IPS-15b (cell line): ENCODE measurements around the gene DIRAS1.
"Not testable (repeated sequence)": the region's sequence is repeated elsewhere in the genome, so short reads cannot be mapped to it uniquely, and the experiment has no call there.

Experiments used
- H3K27me3 ChIP-seq: one replicate; pipeline ENCODE4 v1.6.1; 2013; ENCODE audit warnings: low read length; ENCODE audit not compliant: control insufficient read depth, insufficient read depth
- H3K36me3 ChIP-seq: one replicate; pipeline ENCODE4 v1.6.1; 2013; ENCODE audit warnings: low read length; ENCODE audit not compliant: control insufficient read depth, insufficient read depth
- H3K4me1 ChIP-seq: one replicate; pipeline ENCODE4 v1.6.1; 2013; ENCODE audit warnings: mild to moderate bottlenecking, low read length; ENCODE audit not compliant: control insufficient read depth, insufficient read depth
- H3K4me3 ChIP-seq: one replicate; pipeline ENCODE4 v1.5.1; 2013; ENCODE audit warnings: low read depth, low read length
- H3K9ac ChIP-seq: one replicate; pipeline ENCODE4 v1.6.1; 2013; ENCODE audit warnings: low read depth, mild to moderate bottlenecking, low read length
- H3K9me3 ChIP-seq: one replicate; pipeline ENCODE4 v1.6.1; 2013; ENCODE audit warnings: mild to moderate bottlenecking, low read length; ENCODE audit not compliant: control insufficient read depth, insufficient read depth

DIRAS1 gene

DNA sequence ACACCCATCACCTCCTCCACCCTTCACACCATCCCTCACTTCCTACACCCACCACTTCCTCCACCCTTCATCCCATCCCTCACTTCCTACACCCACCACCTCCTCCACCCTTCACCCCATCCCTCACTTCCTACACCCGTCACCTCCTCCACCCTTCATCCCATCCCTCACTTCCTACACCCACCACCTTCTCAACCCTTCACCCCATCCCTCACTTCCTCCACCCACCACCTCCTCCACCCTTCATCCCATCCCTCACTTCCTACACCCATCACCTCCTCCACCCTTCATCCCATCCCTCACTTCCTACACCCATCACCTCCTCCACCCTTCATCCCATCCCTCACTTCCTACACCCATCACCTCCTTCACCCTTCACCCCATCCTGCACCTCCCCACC is 7.1 kb downstream of the DIRAS1 start:
- H3K27me3 ChIP-seq, H3K9ac ChIP-seq, H3K4me1 ChIP-seq, H3K36me3 ChIP-seq, H3K9me3 ChIP-seq, H3K4me3 ChIP-seq: not testable (repeated sequence)

GRCh38 chr19:2713170-2713569 is 8.0 kb downstream of the DIRAS1 start:
- H3K27me3 ChIP-seq, H3K36me3 ChIP-seq, H3K4me3 ChIP-seq, H3K9ac ChIP-seq, H3K4me1 ChIP-seq, H3K9me3 ChIP-seq: not testable (repeated sequence)

GRCh38 chr19:2711875-2712205 is 9.3 kb downstream of the DIRAS1 start:
- Histone ChIP-seq H3K27me3 (no peaks in the 10 kb centered on the region), H3K36me3 (peaks cover 4% of the 10 kb centered on the region), H3K4me3 (no peak overlapping the region), H3K4me1 (no peaks in the 10 kb centered on the region), H3K9ac (no peak overlapping the region), H3K9me3 (peaks cover 5% of the 10 kb centered on the region)

GRCh38 chr19:2711172-2711874 is 9.8 kb downstream of the DIRAS1 start:
- H3K36me3 ChIP-seq = peaks cover 3% of the 10 kb centered on the region
- H3K4me1 ChIP-seq = no peaks in the 10 kb centered on the region
- H3K9me3 ChIP-seq = peaks cover 5% of the 10 kb centered on the region
- H3K4me3 ChIP-seq = no peak overlapping the region
- no peak overlapping the region for H3K9ac ChIP-seq
- no peaks in the 10 kb centered on the region for H3K27me3 ChIP-seq

DNA sequence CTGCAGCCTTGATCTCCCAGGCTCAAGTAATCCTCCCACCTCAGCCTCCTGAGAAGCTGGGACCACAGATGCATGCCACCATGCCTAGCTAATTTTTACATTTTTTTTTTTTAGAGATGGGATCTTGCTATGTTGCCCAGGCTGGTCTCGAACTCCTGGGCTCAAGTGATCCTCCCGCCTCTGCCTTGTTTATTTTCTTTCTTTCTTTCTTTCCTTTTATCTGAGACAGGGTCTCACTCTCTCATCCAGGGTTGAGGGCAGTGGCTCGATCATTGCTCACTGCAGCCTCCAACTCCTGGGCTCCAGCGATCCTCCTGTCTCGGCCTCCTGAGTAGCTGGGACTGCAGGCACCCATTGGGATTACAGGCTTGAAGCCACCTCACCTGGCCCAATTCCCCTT is 14.9 kb downstream of the DIRAS1 start:
- H3K9ac ChIP-seq = no peak overlapping the region
- H3K27me3 ChIP-seq = peaks cover 6% of the 10 kb centered on the region
- H3K9me3 ChIP-seq = no peaks in the 10 kb centered on the region
- H3K4me3 ChIP-seq = no peak overlapping the region
- no peaks in the 10 kb centered on the region for H3K36me3 ChIP-seq
- no peaks in the 10 kb centered on the region for H3K4me1 ChIP-seq

DNA sequence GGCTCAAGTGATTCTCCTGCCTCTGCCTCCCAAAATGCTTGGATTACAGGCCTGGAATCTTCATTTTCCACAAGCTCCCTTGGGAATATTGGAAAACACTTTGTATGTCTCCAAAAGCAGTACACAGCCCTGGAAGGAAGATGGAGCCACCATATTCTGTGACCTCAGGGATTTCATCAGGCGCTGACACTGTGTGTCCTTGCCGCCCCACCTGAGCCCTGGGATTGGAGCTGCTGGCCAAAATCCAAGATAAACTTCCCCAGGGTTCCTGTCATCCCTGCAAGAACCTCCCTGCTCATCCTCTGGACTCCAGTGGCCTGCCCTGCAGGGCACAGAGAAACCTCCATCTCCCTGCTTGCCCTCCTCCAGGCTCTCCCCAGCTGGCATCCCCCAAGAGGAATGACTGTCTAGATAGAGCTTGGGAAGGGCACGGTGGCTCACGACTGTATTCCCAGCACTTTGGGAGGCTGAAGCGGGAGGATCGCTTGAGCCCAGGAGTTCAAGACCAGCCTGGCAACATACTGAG is 17.4 kb downstream of the DIRAS1 start:
- Histone ChIP-seq H3K4me1 (peaks cover 9% of the 10 kb centered on the region), H3K27me3 (peaks cover 16% of the 10 kb centered on the region), H3K36me3 (no peaks in the 10 kb centered on the region), H3K9me3 (no peaks in the 10 kb centered on the region), H3K4me3 (no peak overlapping the region), H3K9ac (no peak overlapping the region)

DNA sequence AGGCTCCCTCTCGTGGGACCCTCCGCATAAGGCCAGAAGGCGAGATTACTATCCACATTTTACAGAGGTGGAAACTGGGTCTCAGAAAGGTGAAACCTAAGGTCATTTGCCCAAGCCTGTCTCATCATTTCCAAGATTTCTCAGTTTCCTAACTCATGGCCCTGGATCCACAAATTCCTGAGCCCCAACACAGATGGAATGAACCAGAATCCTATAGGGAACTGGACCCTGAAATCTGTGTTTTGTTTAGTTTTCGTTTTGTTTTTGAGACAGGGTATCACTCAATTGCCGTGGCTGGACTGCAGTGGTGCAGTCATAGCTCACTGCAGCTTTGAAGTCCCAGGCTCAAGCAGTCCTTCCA is 18.1 kb downstream of the DIRAS1 start:
- no peak overlapping the region for H3K9ac ChIP-seq
- H3K4me3 ChIP-seq = no peak overlapping the region
- no peaks in the 10 kb centered on the region for H3K9me3 ChIP-seq
- H3K36me3 ChIP-seq = no peaks in the 10 kb centered on the region
- H3K27me3 ChIP-seq = peaks cover 16% of the 10 kb centered on the region
- H3K4me1 ChIP-seq = peaks cover 9% of the 10 kb centered on the region

GRCh38 chr19:2702170-2703076 is 18.7 kb downstream of the DIRAS1 start, which contains the start of gene GNG7:
GNG7 (minus strand) TSS chr19:2702694; CDS start chr19:2520688, 182,006 bp downstream.
- Histone ChIP-seq H3K9me3 (no peaks in the 10 kb centered on the region), H3K9ac (peak within 1 kb of the TSS; percentile 47), H3K4me1 (peaks cover 9% of the 10 kb centered on the region), H3K4me3 (peak within 1 kb of the TSS; percentile 66), H3K36me3 (no peaks in the 10 kb centered on the region), H3K27me3 (peaks cover 16% of the 10 kb centered on the region)

DNA sequence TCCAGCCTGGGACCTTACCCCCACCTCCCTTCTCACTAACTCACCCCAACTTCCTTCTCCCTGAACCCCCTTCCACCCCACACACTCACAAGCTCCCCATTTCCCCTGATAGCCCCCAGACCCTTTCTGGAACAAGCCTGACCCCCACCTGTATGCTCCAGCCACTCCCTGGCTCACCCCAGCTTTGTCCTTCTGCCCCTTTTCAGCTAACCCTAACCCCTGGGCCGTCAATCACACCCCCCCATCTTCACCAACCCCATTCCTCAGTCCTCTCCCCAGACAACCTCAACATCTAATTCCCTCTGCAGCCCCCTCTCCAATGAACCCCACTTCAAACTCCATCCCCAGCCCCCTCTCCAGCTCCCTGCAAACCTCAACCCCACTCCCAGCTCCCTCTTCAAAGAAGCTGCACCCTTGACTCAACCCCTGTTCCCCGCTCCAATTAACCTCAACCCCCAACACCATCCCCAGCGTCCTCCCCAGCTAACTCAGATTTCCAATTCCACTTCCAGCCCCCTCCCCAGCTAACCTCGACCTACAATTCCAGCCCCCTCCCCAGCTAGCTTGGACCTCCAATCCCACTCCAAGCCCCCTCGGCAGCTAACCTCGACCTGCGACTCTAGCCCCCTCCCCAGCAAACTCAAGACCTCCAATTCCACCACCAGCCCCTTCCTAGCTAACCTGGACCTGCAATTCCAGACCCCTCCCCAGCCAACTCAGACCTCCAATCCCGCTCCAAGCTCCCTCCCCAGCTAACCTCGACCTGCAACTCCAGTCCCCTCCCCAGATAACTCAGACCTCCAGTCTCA is 19.6 kb downstream of the DIRAS1 start:
- H3K4me1 ChIP-seq = peaks cover 9% of the 10 kb centered on the region
- H3K36me3 ChIP-seq = no peaks in the 10 kb centered on the region
- H3K9ac ChIP-seq = peak overlapping the region; percentile 47
- peak overlapping the region; percentile 66 for H3K4me3 ChIP-seq
- H3K9me3 ChIP-seq = no peaks in the 10 kb centered on the region
- peaks cover 16% of the 10 kb centered on the region for H3K27me3 ChIP-seq

DNA sequence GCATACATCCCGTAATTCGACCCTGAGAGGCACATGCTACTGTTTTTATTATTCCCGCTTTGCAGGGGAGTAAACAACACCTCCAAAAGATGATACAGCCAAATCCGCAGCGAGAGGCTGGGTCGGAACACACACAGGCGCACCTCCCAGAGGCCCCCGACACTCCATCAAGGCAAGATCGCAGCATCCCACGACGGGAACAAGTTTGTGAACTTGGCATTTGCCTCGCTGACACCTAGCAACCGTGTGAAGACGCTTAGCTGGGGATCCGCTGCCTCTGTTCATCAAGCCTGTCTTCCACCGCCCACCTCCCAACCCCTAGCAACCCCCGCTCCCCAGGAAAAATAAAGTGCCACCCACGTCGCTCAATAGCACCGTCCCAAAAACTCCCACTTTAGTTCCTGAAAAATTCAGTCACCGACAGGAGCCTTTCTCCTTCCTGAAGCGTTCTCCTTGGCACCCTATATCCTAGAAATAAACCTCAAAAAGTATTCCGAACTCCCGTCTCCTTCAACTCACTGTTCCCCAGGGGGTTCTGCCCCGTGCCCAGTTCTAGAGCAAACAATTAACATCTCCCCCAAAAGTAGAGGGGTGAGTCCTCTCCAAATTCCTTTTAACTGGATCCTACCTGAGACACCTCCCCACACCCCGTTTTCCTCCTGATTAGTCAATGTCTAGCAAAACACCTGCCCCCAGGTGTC is 20.4 kb downstream of the DIRAS1 start:
- H3K4me3 ChIP-seq = peak overlapping the region; percentile 37
- H3K4me1 ChIP-seq = peaks cover 9% of the 10 kb centered on the region
- H3K9ac ChIP-seq = no peak overlapping the region

More for the DNA sequence above, 20.4 kb downstream of the DIRAS1 start:
- Histone ChIP-seq H3K36me3 (no peaks in the 10 kb centered on the region), H3K27me3 (peaks cover 16% of the 10 kb centered on the region), H3K9me3 (no peaks in the 10 kb centered on the region)
